ENCODE measurements around the gene IL25.
A peak's percentile ranks its signal among the peaks of the same experiment; 100 is the strongest.

DNA sequence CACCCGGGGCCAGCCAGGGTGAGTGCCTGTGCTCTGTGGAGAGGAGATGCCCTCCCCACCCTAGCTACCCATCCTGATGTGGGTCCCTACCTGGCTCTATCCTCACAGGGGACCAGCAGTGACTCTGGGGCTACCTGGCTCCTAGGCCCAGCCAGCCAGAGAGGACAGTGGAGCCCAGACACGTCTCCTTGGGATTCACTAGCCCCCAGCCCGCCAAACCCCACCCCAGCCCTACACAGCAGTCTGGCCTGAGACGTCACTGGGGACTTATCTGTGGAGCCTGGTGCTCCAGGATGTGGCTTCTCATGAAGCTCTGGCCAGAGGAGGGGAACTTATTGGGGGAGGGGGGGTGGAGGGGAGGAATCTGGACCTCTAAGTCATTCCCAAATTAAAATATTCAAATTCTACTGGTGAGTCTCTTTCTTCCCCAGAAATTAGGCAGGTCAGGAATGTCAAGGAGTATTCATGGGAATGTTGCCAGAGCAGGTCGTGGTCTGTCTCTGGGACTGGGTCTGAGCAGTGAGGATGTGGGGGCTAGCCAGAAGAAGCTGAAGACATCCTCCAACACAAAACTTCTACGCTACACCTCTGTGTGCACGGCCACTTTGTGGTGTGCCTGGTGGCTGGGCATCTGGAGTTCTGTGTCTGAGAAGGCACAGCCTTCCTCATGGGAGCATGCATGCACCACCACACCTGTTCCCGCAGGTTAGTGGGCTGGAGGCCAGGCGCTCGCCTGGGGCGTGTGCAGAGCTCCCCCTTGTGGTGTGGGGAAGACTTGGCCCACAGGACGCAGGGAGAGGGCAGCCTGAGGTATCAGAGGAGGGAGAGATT, 7.0 kb downstream of the IL25 start:
- no peak for TF ChIP-seq FOSL1 (IDR thresholded peaks at IDR 0.05; ENCODE audit: insufficient read depth, low read depth, low read length)
- TF ChIP-seq, protein P1, sequence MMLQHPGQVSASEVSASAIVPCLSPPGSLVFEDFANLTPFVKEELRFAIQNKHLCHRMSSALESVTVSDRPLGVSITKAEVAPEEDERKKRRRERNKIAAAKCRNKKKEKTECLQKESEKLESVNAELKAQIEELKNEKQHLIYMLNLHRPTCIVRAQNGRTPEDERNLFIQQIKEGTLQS (IDR thresholded peaks at IDR 0.05; ENCODE audit: insufficient read depth, low read depth, low read length), result no peak
- TF ChIP-seq, protein P2, sequence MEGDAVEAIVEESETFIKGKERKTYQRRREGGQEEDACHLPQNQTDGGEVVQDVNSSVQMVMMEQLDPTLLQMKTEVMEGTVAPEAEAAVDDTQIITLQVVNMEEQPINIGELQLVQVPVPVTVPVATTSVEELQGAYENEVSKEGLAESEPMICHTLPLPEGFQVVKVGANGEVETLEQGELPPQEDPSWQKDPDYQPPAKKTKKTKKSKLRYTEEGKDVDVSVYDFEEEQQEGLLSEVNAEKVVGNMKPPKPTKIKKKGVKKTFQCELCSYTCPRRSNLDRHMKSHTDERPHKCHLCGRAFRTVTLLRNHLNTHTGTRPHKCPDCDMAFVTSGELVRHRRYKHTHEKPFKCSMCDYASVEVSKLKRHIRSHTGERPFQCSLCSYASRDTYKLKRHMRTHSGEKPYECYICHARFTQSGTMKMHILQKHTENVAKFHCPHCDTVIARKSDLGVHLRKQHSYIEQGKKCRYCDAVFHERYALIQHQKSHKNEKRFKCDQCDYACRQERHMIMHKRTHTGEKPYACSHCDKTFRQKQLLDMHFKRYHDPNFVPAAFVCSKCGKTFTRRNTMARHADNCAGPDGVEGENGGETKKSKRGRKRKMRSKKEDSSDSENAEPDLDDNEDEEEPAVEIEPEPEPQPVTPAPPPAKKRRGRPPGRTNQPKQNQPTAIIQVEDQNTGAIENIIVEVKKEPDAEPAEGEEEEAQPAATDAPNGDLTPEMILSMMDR (IDR thresholded peaks at IDR 0.05; ENCODE audit: control extremely low read depth in 1 of 3, insufficient read depth in 1 of 3, low read depth in 1 of 3, low read length in 3 of 3), result peak; percentile 92 to 97 (median 95)

All from H1 (cell line).